Measurements from ENCODE around the gene ISM1. TPM values are rescaled to one million over a fixed set of nuclear protein-coding genes. Genes with fewer than 3 reads are reported as not detected.

The ISM1 gene
- total RNA-seq, 2 donors from 2014 or later = 0.59 to 1.3 TPM

DNA sequence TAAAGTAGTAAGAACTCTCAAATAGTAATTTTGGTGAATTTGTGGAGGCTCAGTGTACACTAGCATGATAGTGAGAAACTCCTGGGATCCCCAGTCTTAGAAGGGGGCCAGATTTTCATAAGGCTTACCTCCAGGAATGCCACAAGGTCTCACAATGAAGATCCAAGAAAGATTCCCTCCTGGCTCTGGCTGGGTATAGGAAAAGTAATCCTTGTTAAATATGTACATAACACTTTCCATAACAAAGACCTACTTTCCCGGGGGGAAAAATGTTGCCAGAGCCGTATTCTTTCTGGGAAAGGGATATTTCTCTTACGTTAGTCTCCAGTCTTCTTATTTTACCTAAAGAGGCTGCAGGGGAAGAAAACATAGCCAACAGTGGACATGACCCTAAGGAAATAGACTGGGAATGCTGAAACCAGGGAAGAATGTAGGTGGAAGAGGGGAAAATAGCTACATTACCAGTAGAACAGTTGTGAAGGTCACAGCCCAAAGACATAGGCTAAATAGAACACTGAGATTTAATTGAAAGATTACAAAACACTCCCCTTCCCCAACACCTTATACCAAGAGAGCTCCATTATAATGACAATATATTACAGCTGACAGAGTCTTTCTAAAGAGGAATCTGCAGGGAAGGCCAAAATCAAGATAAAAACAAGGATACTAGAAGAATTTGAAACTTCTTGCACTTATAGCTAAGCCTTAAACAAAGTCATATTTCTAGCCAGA is 34.9 kb upstream of the ISM1 start:
- Histone ChIP-seq H3K4me3 (no peak overlapping the region), H3K9me3 (peaks cover 0 to 9% of the 10 kb centered on the region in 2 donors), H3K27ac (no peak overlapping the region), H3K27me3 (no peaks in the 10 kb centered on the region), H3K4me1 (no peaks in the 10 kb centered on the region), H3K36me3 (no peaks in the 10 kb centered on the region)
- TF ChIP-seq, protein P1, sequence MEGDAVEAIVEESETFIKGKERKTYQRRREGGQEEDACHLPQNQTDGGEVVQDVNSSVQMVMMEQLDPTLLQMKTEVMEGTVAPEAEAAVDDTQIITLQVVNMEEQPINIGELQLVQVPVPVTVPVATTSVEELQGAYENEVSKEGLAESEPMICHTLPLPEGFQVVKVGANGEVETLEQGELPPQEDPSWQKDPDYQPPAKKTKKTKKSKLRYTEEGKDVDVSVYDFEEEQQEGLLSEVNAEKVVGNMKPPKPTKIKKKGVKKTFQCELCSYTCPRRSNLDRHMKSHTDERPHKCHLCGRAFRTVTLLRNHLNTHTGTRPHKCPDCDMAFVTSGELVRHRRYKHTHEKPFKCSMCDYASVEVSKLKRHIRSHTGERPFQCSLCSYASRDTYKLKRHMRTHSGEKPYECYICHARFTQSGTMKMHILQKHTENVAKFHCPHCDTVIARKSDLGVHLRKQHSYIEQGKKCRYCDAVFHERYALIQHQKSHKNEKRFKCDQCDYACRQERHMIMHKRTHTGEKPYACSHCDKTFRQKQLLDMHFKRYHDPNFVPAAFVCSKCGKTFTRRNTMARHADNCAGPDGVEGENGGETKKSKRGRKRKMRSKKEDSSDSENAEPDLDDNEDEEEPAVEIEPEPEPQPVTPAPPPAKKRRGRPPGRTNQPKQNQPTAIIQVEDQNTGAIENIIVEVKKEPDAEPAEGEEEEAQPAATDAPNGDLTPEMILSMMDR (IDR thresholded peaks at IDR 0.05) = no peak
- DNase-seq (ENCODE audit: low spot score) = no peak

DNA sequence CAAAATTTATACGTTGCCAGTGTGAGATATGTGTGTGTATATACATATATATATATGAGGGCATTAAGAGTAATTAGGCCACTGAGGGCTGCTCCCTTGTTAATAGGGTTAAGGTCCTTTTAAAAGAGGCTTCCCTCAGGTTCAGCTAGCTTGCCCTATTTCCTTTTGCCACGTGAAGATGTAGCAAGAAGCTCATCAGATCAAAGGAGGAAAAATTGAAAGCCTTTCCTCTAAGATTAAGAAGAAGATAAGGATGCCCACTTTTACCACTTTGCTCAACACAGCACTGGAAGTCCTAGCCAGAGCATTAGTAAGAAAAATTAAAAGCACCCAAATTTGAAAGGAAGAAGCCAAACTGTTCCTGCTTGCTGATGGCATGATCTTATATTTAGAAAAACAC is 33.2 kb upstream of the ISM1 start:
- Histone ChIP-seq H3K9me3 (peaks cover 0 to 9% of the 10 kb centered on the region in 2 donors), H3K36me3 (no peaks in the 10 kb centered on the region), H3K4me3 (no peak overlapping the region), H3K27ac (no peak overlapping the region), H3K27me3 (no peaks in the 10 kb centered on the region), H3K4me1 (no peaks in the 10 kb centered on the region)
- DNase-seq (ENCODE audit: low spot score) = no peak
- TF ChIP-seq, protein P1 (IDR thresholded peaks at IDR 0.05) = no peak

DNA sequence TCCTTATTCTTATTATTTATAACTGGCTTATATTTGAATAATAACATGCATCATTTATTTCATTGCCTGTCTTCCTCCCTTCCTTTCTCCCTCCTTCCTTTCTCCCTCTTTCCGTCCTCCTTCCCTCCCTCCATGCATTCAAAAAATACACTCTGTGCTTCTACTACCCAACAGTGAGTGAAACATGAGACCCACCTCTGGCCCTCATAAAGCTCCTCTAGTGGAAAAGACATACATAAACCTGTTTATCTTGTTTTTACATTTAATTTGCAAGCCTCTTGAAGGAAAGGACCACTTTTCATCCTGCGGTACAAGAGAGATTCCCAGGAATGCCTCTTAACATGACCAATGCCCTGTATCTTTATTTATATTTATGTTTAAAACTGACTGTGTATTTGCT is 21.8 kb upstream of the ISM1 start:
- H3K27me3 ChIP-seq = no peaks in the 10 kb centered on the region
- no peaks in the 10 kb centered on the region for H3K4me1 ChIP-seq
- no peaks in the 10 kb centered on the region for H3K9me3 ChIP-seq
- TF ChIP-seq, protein P1 (IDR thresholded peaks at IDR 0.05) = no peak
- no peaks in the 10 kb centered on the region for H3K36me3 ChIP-seq
- DNase-seq (ENCODE audit: low spot score) = no peak
- no peak overlapping the region for H3K27ac ChIP-seq
- no peak overlapping the region for H3K4me3 ChIP-seq

DNA sequence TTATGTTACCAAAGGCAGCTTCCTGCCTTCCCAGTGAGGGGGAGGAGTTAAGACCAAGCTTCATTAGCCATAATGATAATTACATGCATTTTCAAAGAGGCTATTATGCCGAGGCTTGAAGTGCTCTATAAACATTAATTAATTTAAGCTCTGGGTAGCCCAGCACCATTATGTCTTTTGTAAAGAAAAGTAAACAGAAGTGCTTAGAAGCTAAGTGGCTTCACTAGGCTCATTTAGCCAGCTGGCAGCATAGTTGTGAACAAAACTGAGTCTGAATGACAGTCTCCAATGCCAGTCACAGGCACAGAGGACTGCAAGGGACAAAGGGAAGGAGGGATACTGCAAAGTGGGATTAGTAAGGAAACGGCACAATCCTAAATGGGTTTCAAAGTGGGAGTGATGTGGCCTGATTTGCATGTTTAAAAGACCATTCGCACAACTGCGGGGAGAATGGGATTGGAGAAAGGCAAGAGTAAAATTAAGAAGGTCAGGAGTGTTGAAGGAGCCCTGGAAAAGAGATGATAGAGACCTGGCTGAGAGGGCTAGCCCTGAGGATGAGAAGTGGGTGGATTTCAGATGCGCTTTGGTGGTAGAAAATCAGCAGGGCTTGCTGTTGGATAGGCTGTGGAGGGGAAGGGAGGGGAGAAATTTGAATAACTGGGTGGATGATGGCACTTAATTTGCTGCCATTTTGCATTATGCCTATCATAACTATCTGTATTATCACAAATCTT is 20.1 kb upstream of the ISM1 start:
- Histone ChIP-seq H3K27ac (no peak overlapping the region), H3K9me3 (no peaks in the 10 kb centered on the region), H3K36me3 (no peaks in the 10 kb centered on the region), H3K4me1 (no peaks in the 10 kb centered on the region), H3K27me3 (no peaks in the 10 kb centered on the region), H3K4me3 (no peak overlapping the region)
- TF ChIP-seq, protein P1 (IDR thresholded peaks at IDR 0.05) = no peak
- no peak for DNase-seq (ENCODE audit: low spot score)

DNA sequence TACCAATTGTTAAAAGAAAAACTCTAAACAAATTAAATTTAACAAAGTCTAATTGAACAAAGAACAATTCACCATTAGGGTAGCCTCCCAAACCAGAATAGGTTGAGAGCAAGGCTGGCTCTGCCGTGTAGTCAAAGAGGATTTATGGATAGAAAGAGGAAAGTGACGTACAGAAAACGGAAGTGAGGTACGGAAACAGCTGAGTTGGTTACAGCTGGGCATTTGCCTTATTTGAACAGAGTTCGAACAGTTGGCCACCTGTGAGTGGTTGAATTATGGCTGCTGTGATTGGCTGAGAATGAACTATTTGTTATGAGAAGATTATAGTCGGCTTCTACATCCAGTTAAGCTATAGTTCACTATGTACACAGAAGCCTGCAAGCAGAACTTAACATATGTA is 18.5 kb upstream of the ISM1 start:
- H3K36me3 ChIP-seq = no peaks in the 10 kb centered on the region
- H3K4me1 ChIP-seq = no peaks in the 10 kb centered on the region
- H3K27ac ChIP-seq = no peak overlapping the region
- TF ChIP-seq, protein P1 (IDR thresholded peaks at IDR 0.05) = no peak
- no peaks in the 10 kb centered on the region for H3K27me3 ChIP-seq
- no peak for DNase-seq (ENCODE audit: low spot score)
- H3K9me3 ChIP-seq = no peaks in the 10 kb centered on the region
- H3K4me3 ChIP-seq = no peak overlapping the region

Measured in right atrium auricular region (tissue), 2 donors.